ENCODE measurements around the gene COL10A1. TPM values are rescaled to one million over a fixed set of nuclear protein-coding genes. Genes with fewer than 3 reads are reported as not detected.

The COL10A1 gene
- polyA plus RNA-seq, 3 donors from 2014 or later = not detected

Other genes with a start within 250 kb of the COL10A1 start
- gene FRK, start 65.2 kb downstream of the COL10A1 start, polyA plus RNA-seq = not detected
- gene NT5DC1, start 25.3 kb downstream of the COL10A1 start, polyA plus RNA-seq = 10 to 100 TPM; 30.6 to 44.8 (median 35.9) TPM
- gene TSPYL4, start 127.9 kb upstream of the COL10A1 start, polyA plus RNA-seq = 10 to 100 TPM in 1 of 3 donors, 1 to 10 TPM in 2; 8.1 to 11.9 (median 8.1) TPM
- gene TSPYL1, start 153.8 kb upstream of the COL10A1 start, polyA plus RNA-seq = 10 to 100 TPM; 14.9 to 31.0 (median 21.6) TPM
- gene DSE, start 244.8 kb upstream of the COL10A1 start, polyA plus RNA-seq = 1 to 10 TPM; 2.6 to 3.9 (median 3.2) TPM

All from immature natural killer cell (primary cell).